ENCODE measurements around the gene NHLH2. TPM values are rescaled to one million over a fixed set of nuclear protein-coding genes. Genes with fewer than 3 reads are reported as not detected.

NHLH2 gene
- total RNA-seq, 4 donors from 2014 or later: 0.21 TPM; not detected in 3

GRCh38 chr1:115802416-115802815 is 38.5 kb downstream of the NHLH2 start:
- TF ChIP-seq POLR2A (IDR thresholded peaks at IDR 0.05): no peak
- no peak for TF ChIP-seq EP300 (IDR thresholded peaks at IDR 0.05)
- TF ChIP-seq CTCF (IDR thresholded peaks at IDR 0.05): no peak
- no peak overlapping the region for H3K27ac ChIP-seq
- DNase-seq (ENCODE audit: low spot score in 2 of 2): no peak
- H3K4me3 ChIP-seq: no peak overlapping the region
- WGBS, 2 donors: 71% methylated on average over 2 of the region's 2 CpGs
- no peaks in the 10 kb centered on the region for H3K4me1 ChIP-seq
- no peaks in the 10 kb centered on the region for H3K9me3 ChIP-seq
- H3K27me3 ChIP-seq: no peaks in the 10 kb centered on the region
- no peaks in the 10 kb centered on the region for H3K36me3 ChIP-seq

- TF ChIP-seq EP300 (IDR thresholded peaks at IDR 0.05) (no peak), CTCF (IDR thresholded peaks at IDR 0.05) (no peak), POLR2A (IDR thresholded peaks at IDR 0.05) (no peak)
- WGBS, 2 donors: 85% methylated on average over 4 of the region's 4 CpGs
- Histone ChIP-seq H3K36me3 (no peaks in the 10 kb centered on the region), H3K27me3 (peaks cover 0 to 6% of the 10 kb centered on the region in 2 donors), H3K4me1 (no peaks in the 10 kb centered on the region), H3K4me3 (no peak overlapping the region), H3K9me3 (no peaks in the 10 kb centered on the region), H3K27ac (no peak overlapping the region)
- no peak for DNase-seq (ENCODE audit: low spot score in 2 of 2)
These were observed 43.4 kb downstream of the NHLH2 start for GRCh38 chr1:115797486-115797885.

- no peak overlapping the region for H3K27ac ChIP-seq
- TF ChIP-seq EP300 (IDR thresholded peaks at IDR 0.05): no peak
- no peak for TF ChIP-seq CTCF (IDR thresholded peaks at IDR 0.05)
- no peak for TF ChIP-seq POLR2A (IDR thresholded peaks at IDR 0.05)
- H3K27me3 ChIP-seq: peaks cover 0 to 6% of the 10 kb centered on the region in 2 donors
- no peaks in the 10 kb centered on the region for H3K9me3 ChIP-seq
- H3K4me3 ChIP-seq: no peak overlapping the region
- no peaks in the 10 kb centered on the region for H3K36me3 ChIP-seq
- WGBS, 2 donors: 56 to 60% methylated on average over 5 of the region's 5 CpGs
- H3K4me1 ChIP-seq: no peaks in the 10 kb centered on the region
- DNase-seq (ENCODE audit: low spot score in 2 of 2): no peak
These were observed 44.0 kb downstream of the NHLH2 start for GRCh38 chr1:115796897-115797296.

DNA sequence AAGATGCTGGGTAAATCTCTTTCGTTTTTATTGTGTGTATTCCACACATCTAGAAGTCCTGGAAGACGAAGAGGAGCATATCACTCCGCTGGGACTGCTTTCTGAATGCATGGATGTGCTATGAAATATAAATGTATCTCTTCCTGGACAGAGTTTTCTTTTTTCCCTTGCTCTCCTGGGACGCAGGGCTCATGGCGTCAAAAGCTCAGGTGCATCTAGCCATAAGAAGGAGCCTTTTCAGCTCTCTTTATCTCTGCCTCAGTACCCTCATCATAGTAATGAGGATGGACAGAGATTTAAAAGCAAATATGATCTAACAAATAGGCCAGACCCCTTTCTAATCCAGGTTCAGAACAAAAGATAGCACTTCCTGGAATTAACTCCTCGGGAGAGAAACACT is 44.9 kb downstream of the NHLH2 start:
- 71 to 82% methylated on average over 6 of the region's 6 CpGs for WGBS, 2 donors
- no peak for TF ChIP-seq POLR2A (IDR thresholded peaks at IDR 0.05)
- no peak for TF ChIP-seq CTCF (IDR thresholded peaks at IDR 0.05)
- TF ChIP-seq EP300 (IDR thresholded peaks at IDR 0.05): no peak
- DNase-seq (ENCODE audit: low spot score in 2 of 2): no peak
- Histone ChIP-seq H3K4me3 (no peak overlapping the region), H3K27me3 (peaks cover 0 to 6% of the 10 kb centered on the region in 2 donors), H3K36me3 (no peaks in the 10 kb centered on the region), H3K4me1 (no peaks in the 10 kb centered on the region), H3K27ac (no peak overlapping the region), H3K9me3 (no peaks in the 10 kb centered on the region)

GRCh38 chr1:115794976-115795639 is 45.8 kb downstream of the NHLH2 start:
- Histone ChIP-seq H3K27ac (no peak overlapping the region), H3K9me3 (no peaks in the 10 kb centered on the region), H3K36me3 (no peaks in the 10 kb centered on the region), H3K4me3 (no peak overlapping the region), H3K4me1 (no peaks in the 10 kb centered on the region), H3K27me3 (peaks cover 0 to 6% of the 10 kb centered on the region in 2 donors)
- TF ChIP-seq EP300 (IDR thresholded peaks at IDR 0.05) (no peak), POLR2A (IDR thresholded peaks at IDR 0.05) (no peak), CTCF (IDR thresholded peaks at IDR 0.05) (no peak)
- WGBS, 2 donors: 57 to 59% methylated on average over 4 of the region's 4 CpGs
- no peak for DNase-seq (ENCODE audit: low spot score in 2 of 2)
